Gastroesophageal sphincter (tissue), 4 donors: Measurements from ENCODE around the gene ADORA3. TPM values are rescaled to one million over a fixed set of nuclear protein-coding genes. Genes with fewer than 3 reads are reported as not detected.

Source experiments
- ATAC-seq: fragments of 150-250 bp; one replicate; pipeline ENCODE4 v1.9.1; 2016; ENCODE audit warnings: mild to moderate bottlenecking, moderate library complexity
- H3K27ac ChIP-seq, 4 donors: fragments of 200-600 bp; sonication (generic) in 3 of 4; 1 replicate in 3 of 4; 2 replicates in 1 of 4; pipeline ENCODE4 v1.5.1; 2016 to 2019
- H3K27me3 ChIP-seq: fragments of 200-600 bp; sonication (generic); one replicate; pipeline ENCODE4 v1.5.1; 2019
- H3K36me3 ChIP-seq, 2 donors: fragments of 200-600 bp; sonication (generic); one replicate each; pipeline ENCODE4 v1.5.1; 2019; ENCODE audit warnings: control low read depth in 1 of 2
- H3K4me1 ChIP-seq, 3 donors: fragments of 200-600 bp; sonication (generic); 1 replicate in 2 of 3; 2 replicates in 1 of 3; pipeline ENCODE4 v1.5.1; 2016 to 2019; ENCODE audit warnings: control low read depth in 2 of 3
- H3K4me3 ChIP-seq, 2 donors: fragments of 200-600 bp; sonication (generic); one replicate each; pipeline ENCODE4 v1.5.1; 2019; ENCODE audit warnings: mild to moderate bottlenecking in 1 of 2, moderate library complexity in 1 of 2
- H3K9me3 ChIP-seq, 3 donors: fragments of 200-600 bp; sonication (generic); one replicate each; pipeline ENCODE4 v1.5.1; 2017 to 2019; ENCODE audit warnings: control low read depth in 2 of 3
- CTCF ChIP-seq, 4 experiments: fragments of 200-600 bp in 2 of 4; fragments of 450-650 bp in 2 of 4; sonication (generic) in 1 of 4; IDR thresholded peaks; one replicate each; pipeline ENCODE4 v1.5.1; 2017 to 2019; ENCODE audit warnings: antibody characterized with exemption in 4 of 4, mild to moderate bottlenecking in 2 of 4, moderate library complexity in 2 of 4
- EP300 ChIP-seq: sonication (generic); formaldehyde crosslinking; IDR thresholded peaks from one replicate; pipeline ENCODE4 v1.6.1; 2017; ENCODE audit warnings: antibody characterized with exemption, mild to moderate bottlenecking
- POLR2A ChIP-seq, 2 donors: fragments of 450-650 bp; IDR thresholded peaks; one replicate each; pipeline ENCODE4 v1.6.1; 2017; ENCODE audit warnings: antibody characterized with exemption in 2 of 2, mild to moderate bottlenecking in 2 of 2, moderate library complexity in 1 of 2
- POLR2AphosphoS5 ChIP-seq: sonication (generic); formaldehyde crosslinking; IDR thresholded peaks from one replicate; pipeline ENCODE4 v1.6.1; 2017; ENCODE audit warnings: antibody characterized with exemption
- WGBS, 2 donors: methylation state at CpG; one replicate each; pipeline ENCODE4 v1.1.5; 2018; ENCODE audit warnings: low coverage in 1 of 2; 5-methylcytosine and 5-hydroxymethylcytosine counted together
- total RNA-seq, 4 donors: library from RNA; depleted of rRNA; stranded (reverse); fragments of >200 nt; gene quantifications; one replicate each; pipeline ENCODE4 v1.1.0, GENCODE V29; 2016

Gene ADORA3
- total RNA-seq, 4 donors from 2014 or later = 3.4 to 13.7 (median 7.8) TPM

GRCh38 chr1:111476214-111476613, 27.2 kb downstream of the ADORA3 start:
- H3K4me1 ChIP-seq = peaks cover 0 to 3% (median 0%) of the 10 kb centered on the region in 3 donors
- peak overlapping the region in 2 of 4 donors; percentile 29 to 46 for H3K27ac ChIP-seq
- H3K27me3 ChIP-seq = no peaks in the 10 kb centered on the region
- peak overlapping the region in 1 of 2 donors; percentile 3 for H3K4me3 ChIP-seq
- no peaks in the 10 kb centered on the region for H3K9me3 ChIP-seq
- peaks cover 0 to 55% of the 10 kb centered on the region in 2 donors for H3K36me3 ChIP-seq
- no peak for ATAC-seq
- no peak for TF ChIP-seq CTCF (IDR thresholded peaks at IDR 0.05)
- TF ChIP-seq EP300 = no peak
- TF ChIP-seq POLR2A (IDR thresholded peaks at IDR 0.05) = no peak
- no peak for TF ChIP-seq POLR2AphosphoS5

GRCh38 chr1:111475701-111476100, 27.7 kb downstream of the ADORA3 start:
- Histone ChIP-seq H3K36me3 (peaks cover 0 to 60% of the 10 kb centered on the region in 2 donors), H3K27me3 (no peaks in the 10 kb centered on the region), H3K4me1 (no peaks in the 10 kb centered on the region), H3K4me3 (peak overlapping the region in 1 of 2 donors; percentile 3), H3K27ac (peak overlapping the region in 2 of 4 donors; percentile 29 to 46), H3K9me3 (no peaks in the 10 kb centered on the region)
- no peak for ATAC-seq
- WGBS, 2 donors = 70 to 73% methylated on average over 3 to 5 of the region's 5 CpGs
- no peak for TF ChIP-seq EP300
- no peak for TF ChIP-seq POLR2A (IDR thresholded peaks at IDR 0.05)
- no peak for TF ChIP-seq CTCF (IDR thresholded peaks at IDR 0.05)
- no peak for TF ChIP-seq POLR2AphosphoS5

- no peak for TF ChIP-seq POLR2A (IDR thresholded peaks at IDR 0.05)
- no peak for TF ChIP-seq EP300
- TF ChIP-seq POLR2AphosphoS5 = no peak
- no peak for TF ChIP-seq CTCF (IDR thresholded peaks at IDR 0.05)
- Histone ChIP-seq H3K4me3 (peak overlapping the region in 1 of 2 donors; percentile 26), H3K27me3 (no peaks in the 10 kb centered on the region), H3K27ac (peak overlapping the region in 3 of 4 donors; percentile 37 to 53 (median 43)), H3K9me3 (no peaks in the 10 kb centered on the region), H3K36me3 (peaks cover 0 to 71% of the 10 kb centered on the region in 2 donors), H3K4me1 (no peaks in the 10 kb centered on the region)
- no peak for ATAC-seq
- WGBS, 2 donors = 57 to 89% methylated on average over 3 to 4 of the region's 4 CpGs
Measured at GRCh38 chr1:111474521-111474920, 28.9 kb downstream of the ADORA3 start.

- no peaks in the 10 kb centered on the region for H3K27me3 ChIP-seq
- H3K9me3 ChIP-seq = no peaks in the 10 kb centered on the region
- peaks cover 0 to 76% of the 10 kb centered on the region in 2 donors for H3K36me3 ChIP-seq
- H3K27ac ChIP-seq = peak overlapping the region in 3 of 4 donors; percentile 37 to 53 (median 43)
- ATAC-seq = no peak
- peak overlapping the region in 1 of 2 donors; percentile 26 for H3K4me3 ChIP-seq
- whole genome bisulfite sequencing, 2 donors = 48% methylated on average over 3 to 5 of the region's 5 CpGs
- TF ChIP-seq POLR2A (IDR thresholded peaks at IDR 0.05) = no peak
- TF ChIP-seq EP300 = no peak
- TF ChIP-seq CTCF (IDR thresholded peaks at IDR 0.05) = no peak
- no peak for TF ChIP-seq POLR2AphosphoS5
- H3K4me1 ChIP-seq = no peaks in the 10 kb centered on the region
Measured at GRCh38 chr1:111474106-111474505, 29.3 kb downstream of the ADORA3 start.

- Histone ChIP-seq H3K4me1 (no peaks in the 10 kb centered on the region), H3K9me3 (no peaks in the 10 kb centered on the region), H3K36me3 (peaks cover 0 to 83% of the 10 kb centered on the region in 2 donors), H3K4me3 (no peak overlapping the region), H3K27ac (peak overlapping the region in 1 of 4 donors; percentile 53), H3K27me3 (no peaks in the 10 kb centered on the region)
- ATAC-seq = no peak
- 82 to 94% methylated on average over 3 of the region's 3 CpGs for WGBS, 2 donors
- TF ChIP-seq POLR2A (IDR thresholded peaks at IDR 0.05) (no peak), POLR2AphosphoS5 (no peak), CTCF (IDR thresholded peaks at IDR 0.05) (no peak), EP300 (no peak)
Measured at GRCh38 chr1:111471538-111471937, 31.9 kb downstream of the ADORA3 start.
